OCI-LY1 (cell line): ENCODE measurements around the gene TAS1R1.

Source experiments
- CTCF ChIP-seq: fragments of 200-600 bp; sonication (generic), shearing (Covaris generic); IDR thresholded peaks from 2 replicates; pipeline ENCODE4 v1.5.1; 2017; ENCODE audit warnings: mild to moderate bottlenecking, antibody characterized with exemption, low read length, moderate library complexity, mixed read lengths
- EZH2 ChIP-seq: fragments of 200-600 bp; sonication (generic), shearing (Covaris generic); IDR thresholded peaks from 2 replicates; pipeline ENCODE4 v1.8.0; 2017; ENCODE audit warnings: borderline replicate concordance, mixed run types, mild to moderate bottlenecking, antibody characterized with exemption, low read length, moderate library complexity, mixed read lengths

DNA sequence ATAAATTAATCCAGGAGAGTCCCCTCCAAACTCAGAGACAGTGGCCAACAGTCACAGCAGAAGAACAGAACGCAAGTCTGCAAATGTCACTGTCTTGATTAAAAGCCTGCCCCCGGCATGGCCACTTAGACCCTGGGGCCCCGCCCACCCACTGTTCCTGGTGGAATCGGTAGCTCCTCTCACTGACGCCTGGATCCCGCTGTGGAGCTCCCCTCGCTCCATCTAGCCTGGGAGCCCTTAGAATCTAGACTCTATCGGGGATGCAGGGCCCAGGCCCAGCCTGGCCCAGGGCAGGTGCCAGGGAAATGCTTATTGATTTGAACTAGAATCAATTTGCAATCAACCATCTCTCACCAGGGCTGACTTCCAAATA is 42.2 kb upstream of the TAS1R1 start:
- TF ChIP-seq EZH2 = no peak
- no peak for TF ChIP-seq CTCF
